Caco-2 (cell line): ENCODE measurements around the gene C22orf23. TPM values are rescaled to one million over a fixed set of nuclear protein-coding genes. Genes with fewer than 3 reads are reported as not detected.

Experiments used
- BruUV-seq: library from RNA; stranded (reverse); fragments of 400-500 nt; replicated peaks from 2 replicates; lab custom pipeline; 2021; lab: Mats Ljungman, UMichigan
- CTCF ChIA-PET: fragments of 300-600 bp; sonication (Branson Sonifier 250); formaldehyde crosslinking; loops from one replicate; lab custom pipeline; 2022; ENCODE audit warnings: antibody characterized with exemption; lab: Charles Lee
- POLR2A ChIA-PET: fragments of 300-600 bp; sonication (Branson Sonifier 250); formaldehyde crosslinking; loops from one replicate; lab custom pipeline; 2022; ENCODE audit warnings: antibody characterized with exemption; lab: Charles Lee
- DNase-seq, 2 experiments: peaks; one replicate each; pipeline versions ENCODE4 v3.0.0 to v3.0.0-alpha.2; 2020 to 2022
- H3K27me3 ChIP-seq: replicated peaks from 2 replicates; pipeline ENCODE4 v1.6.0; 2011; ENCODE audit warnings: low read length; ENCODE audit not compliant: control insufficient read depth, insufficient read depth
- H3K36me3 ChIP-seq: 2 replicates; pipeline ENCODE4 v1.5.1; 2011; ENCODE audit warnings: low read length; ENCODE audit not compliant: control insufficient read depth, insufficient read depth
- H3K4me1 ChIP-seq: fragments of 250-450 bp; sonication (Bioruptor Pico); 2 replicates; pipeline ENCODE4 v1.5.1; 2020; ENCODE audit warnings: mild to moderate bottlenecking
- H3K4me3 ChIP-seq: 2 replicates; pipeline ENCODE4 v1.5.1; 2011; ENCODE audit warnings: low read depth, mild to moderate bottlenecking, control low read depth, low read length
- H3K9me3 ChIP-seq: fragments of 250-450 bp; sonication (Bioruptor Pico); 2 replicates; pipeline ENCODE4 v1.5.1; 2020; ENCODE audit warnings: mild to moderate bottlenecking, moderate library complexity
- H3K27ac Mint-ChIP-seq: one replicate; pipeline ENCODE4 v1.8.0; 2022; ENCODE audit warnings: mixed read lengths; ENCODE audit not compliant: unreplicated experiment
- H3K27me3 Mint-ChIP-seq: one replicate; pipeline ENCODE4 v1.8.0; 2022; ENCODE audit warnings: mixed read lengths; ENCODE audit not compliant: insufficient read depth, unreplicated experiment
- H3K36me3 Mint-ChIP-seq: one replicate; pipeline ENCODE4 v1.8.0; 2022; ENCODE audit warnings: mild to moderate bottlenecking, mixed read lengths; ENCODE audit not compliant: insufficient read depth, unreplicated experiment
- H3K4me1 Mint-ChIP-seq: one replicate; pipeline ENCODE4 v1.8.0; 2022; ENCODE audit warnings: low read depth, mixed read lengths; ENCODE audit not compliant: unreplicated experiment
- H3K4me3 Mint-ChIP-seq: one replicate; pipeline ENCODE4 v1.8.0; 2022; ENCODE audit warnings: mild to moderate bottlenecking, moderate library complexity, mixed read lengths; ENCODE audit not compliant: unreplicated experiment
- H3K9me3 Mint-ChIP-seq: one replicate; pipeline ENCODE4 v1.8.0; 2022; ENCODE audit warnings: mixed read lengths; ENCODE audit not compliant: unreplicated experiment
- intact Hi-C: fragments of 100-400 bp; cut with micrococcal nuclease; formaldehyde crosslinking; loops from one replicate; pipeline ENCODE4 v1.10.0; 2022; ENCODE audit not compliant: unreplicated experiment
- total RNA-seq: library from RNA; stranded (reverse); gene quantifications from 2 replicates; pipeline ENCODE4 v1.2.3, GENCODE V29; 2022
- TF ChIP-seq, protein P1 (sequence below), 2 experiments: fragments of 200-600 bp in 1 of 2; IDR thresholded peaks; 1 replicate in 1 of 2; 2 replicates in 1 of 2; pipeline versions ENCODE4 v1.5.1 to v1.8.0; 2011 to 2022; ENCODE audit warnings: antibody characterized with exemption in 1 of 2, control low read depth in 1 of 2, inconsistent platforms in 1 of 2, low read depth in 1 of 2, low read length in 1 of 2, mild to moderate bottlenecking in 1 of 2, moderate library complexity in 1 of 2; ENCODE audit not compliant: insufficient read depth in 1 of 2, severe bottlenecking in 1 of 2, unreplicated experiment in 1 of 2

The C22orf23 gene
- total RNA-seq, 1 experiment from 2014 or later, result not detected

DNA sequence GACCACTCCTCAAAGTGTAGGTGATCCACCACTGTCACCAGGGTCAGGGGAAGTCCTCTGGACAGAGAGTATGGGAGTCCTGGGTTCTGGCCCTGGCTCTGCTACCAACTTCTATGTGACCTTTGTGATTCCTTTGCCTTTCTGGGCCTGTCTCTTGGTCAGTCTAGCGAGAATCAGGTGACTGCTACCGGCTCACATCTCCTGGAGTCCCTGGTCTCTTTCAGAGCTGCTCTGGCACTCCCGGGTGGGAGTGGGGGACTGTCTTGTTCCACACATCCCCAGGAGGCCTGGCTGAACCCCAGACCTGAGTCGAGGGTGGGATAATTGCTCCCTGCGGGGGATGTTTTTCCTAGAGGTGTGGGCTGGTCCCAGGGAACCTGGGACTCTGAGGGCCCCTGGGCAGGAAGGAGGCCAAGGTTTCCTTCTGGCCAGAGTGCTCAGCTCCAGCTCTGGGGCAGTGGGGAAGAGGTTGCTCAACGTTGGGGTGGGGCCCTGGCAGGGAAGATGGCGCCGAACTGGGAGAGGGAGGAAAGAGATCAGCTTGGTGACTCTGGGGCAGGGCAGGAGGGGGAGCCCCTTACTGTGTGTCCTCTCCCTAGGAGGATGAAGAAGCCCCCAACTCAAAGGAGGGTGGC is 28.9 kb upstream of the C22orf23 start:
- H3K9me3 ChIP-seq, result no peaks in the 10 kb centered on the region
- BruUV-seq, result no TSS peak
- Mint-ChIP-seq H3K9me3 (no peaks in the 10 kb centered on the region), H3K27ac (no peak overlapping the region), H3K27me3 (no peaks in the 10 kb centered on the region), H3K4me1 (no peaks in the 10 kb centered on the region), H3K36me3 (peaks cover 4% of the 10 kb centered on the region), H3K4me3 (no peak overlapping the region)
- intact Hi-C loops, result no loop called here
- POLR2A ChIA-PET, result no interaction called here
- CTCF ChIA-PET, result no interaction called here
- H3K4me1 ChIP-seq, result no peaks in the 10 kb centered on the region
- no peak overlapping the region for H3K4me3 ChIP-seq
- no peaks in the 10 kb centered on the region for H3K27me3 ChIP-seq
- H3K36me3 ChIP-seq, result no peaks in the 10 kb centered on the region
- TF ChIP-seq, protein P1, sequence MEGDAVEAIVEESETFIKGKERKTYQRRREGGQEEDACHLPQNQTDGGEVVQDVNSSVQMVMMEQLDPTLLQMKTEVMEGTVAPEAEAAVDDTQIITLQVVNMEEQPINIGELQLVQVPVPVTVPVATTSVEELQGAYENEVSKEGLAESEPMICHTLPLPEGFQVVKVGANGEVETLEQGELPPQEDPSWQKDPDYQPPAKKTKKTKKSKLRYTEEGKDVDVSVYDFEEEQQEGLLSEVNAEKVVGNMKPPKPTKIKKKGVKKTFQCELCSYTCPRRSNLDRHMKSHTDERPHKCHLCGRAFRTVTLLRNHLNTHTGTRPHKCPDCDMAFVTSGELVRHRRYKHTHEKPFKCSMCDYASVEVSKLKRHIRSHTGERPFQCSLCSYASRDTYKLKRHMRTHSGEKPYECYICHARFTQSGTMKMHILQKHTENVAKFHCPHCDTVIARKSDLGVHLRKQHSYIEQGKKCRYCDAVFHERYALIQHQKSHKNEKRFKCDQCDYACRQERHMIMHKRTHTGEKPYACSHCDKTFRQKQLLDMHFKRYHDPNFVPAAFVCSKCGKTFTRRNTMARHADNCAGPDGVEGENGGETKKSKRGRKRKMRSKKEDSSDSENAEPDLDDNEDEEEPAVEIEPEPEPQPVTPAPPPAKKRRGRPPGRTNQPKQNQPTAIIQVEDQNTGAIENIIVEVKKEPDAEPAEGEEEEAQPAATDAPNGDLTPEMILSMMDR (IDR thresholded peaks at IDR 0.05; ENCODE audit: insufficient read depth in 1 of 2, low read depth in 1 of 2, low read length in 1 of 2, severe bottlenecking in 1 of 2, unreplicated experiment in 1 of 2), result no peak
- DNase-seq, result no peak

DNA sequence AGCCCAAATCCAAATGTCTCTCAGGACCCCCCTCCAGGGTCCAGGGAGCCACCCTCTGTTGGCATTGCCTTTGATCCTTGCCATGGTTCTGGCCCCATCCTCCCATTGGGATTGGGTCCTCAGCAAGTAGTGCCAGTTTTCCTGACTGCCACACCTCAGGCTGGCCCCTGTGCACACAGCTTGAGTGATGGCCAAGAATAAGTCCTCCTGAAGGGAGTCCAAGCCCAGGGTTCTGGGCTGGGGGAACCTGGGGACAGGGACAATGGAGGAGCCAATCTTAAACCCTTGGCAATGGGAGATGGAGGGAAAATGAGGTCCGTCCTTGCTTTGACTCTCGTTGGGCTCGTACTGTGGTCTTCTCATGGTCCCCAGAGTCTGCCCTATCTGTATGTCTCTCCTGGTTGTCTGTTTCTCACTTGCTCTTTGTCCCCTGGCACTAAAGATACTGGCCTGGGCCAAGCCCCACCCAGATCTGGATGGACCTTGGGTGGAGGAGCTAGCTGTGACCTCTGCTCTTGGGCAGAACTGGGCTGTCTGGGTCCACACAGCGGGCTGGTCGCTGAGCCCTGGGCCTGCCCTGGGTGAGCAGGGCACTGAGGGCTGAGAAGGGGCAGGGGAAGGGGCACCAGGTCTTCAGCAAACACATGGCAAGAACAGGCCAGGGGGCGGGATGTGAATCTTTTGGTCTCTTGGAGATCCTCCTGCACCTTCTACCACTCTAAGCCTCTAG is 28.0 kb upstream of the C22orf23 start:
- Mint-ChIP-seq H3K4me3 (no peak overlapping the region), H3K27me3 (no peaks in the 10 kb centered on the region), H3K9me3 (no peaks in the 10 kb centered on the region), H3K36me3 (peaks cover 4% of the 10 kb centered on the region), H3K4me1 (no peaks in the 10 kb centered on the region), H3K27ac (no peak overlapping the region)
- ChIA-PET POLR2A (no interaction called here), CTCF (no interaction called here)
- intact Hi-C loops, result no loop called here
- TF ChIP-seq, protein P1 (IDR thresholded peaks at IDR 0.05; ENCODE audit: insufficient read depth in 1 of 2, low read depth in 1 of 2, low read length in 1 of 2, severe bottlenecking in 1 of 2, unreplicated experiment in 1 of 2), result no peak
- Histone ChIP-seq H3K27me3 (no peaks in the 10 kb centered on the region), H3K9me3 (no peaks in the 10 kb centered on the region), H3K4me1 (no peaks in the 10 kb centered on the region), H3K36me3 (no peaks in the 10 kb centered on the region), H3K4me3 (no peak overlapping the region)
- no TSS peak for BruUV-seq
- no peak for DNase-seq

DNA sequence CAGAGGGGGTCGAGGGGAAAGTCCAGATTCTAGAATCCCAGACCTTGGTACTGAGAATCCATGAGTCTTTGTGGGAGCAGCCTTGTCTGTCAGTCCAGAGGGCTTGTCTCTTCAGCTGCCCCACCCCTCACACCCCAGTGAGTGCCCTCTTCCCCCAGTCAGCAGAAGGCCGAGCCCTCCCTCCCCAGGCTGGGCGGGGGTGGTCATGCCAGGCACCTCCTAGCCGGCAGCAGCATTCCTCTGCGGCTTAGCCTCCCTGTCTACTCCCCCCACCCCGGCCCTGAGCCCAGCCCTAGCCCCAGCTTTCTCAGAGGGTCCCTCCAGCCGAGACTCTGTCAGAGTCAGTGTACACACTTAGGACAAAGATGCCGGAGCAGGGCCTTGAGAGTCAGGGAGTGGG is 26.4 kb upstream of the C22orf23 start:
- no peaks in the 10 kb centered on the region for H3K4me1 ChIP-seq
- no TSS peak for BruUV-seq
- H3K27me3 ChIP-seq, result no peaks in the 10 kb centered on the region
- DNase-seq, result no peak
- Mint-ChIP-seq H3K9me3 (no peaks in the 10 kb centered on the region), H3K27me3 (no peaks in the 10 kb centered on the region), H3K4me3 (no peak overlapping the region), H3K27ac (no peak overlapping the region), H3K36me3 (peaks cover 2% of the 10 kb centered on the region), H3K4me1 (no peaks in the 10 kb centered on the region)
- ChIA-PET CTCF (no interaction called here), POLR2A (no interaction called here)
- no peak overlapping the region for H3K4me3 ChIP-seq
- peaks cover 1% of the 10 kb centered on the region; the same call in 1 of the 2 replicates for H3K36me3 ChIP-seq
- TF ChIP-seq, protein P1 (IDR thresholded peaks at IDR 0.05; ENCODE audit: insufficient read depth in 1 of 2, low read depth in 1 of 2, low read length in 1 of 2, severe bottlenecking in 1 of 2, unreplicated experiment in 1 of 2), result no peak
- intact Hi-C loops, result no loop called here
- H3K9me3 ChIP-seq, result no peaks in the 10 kb centered on the region
